GM19023 (cell line): ENCODE data around the gene ID4.

ENCODE experiments used
- ATAC-seq: cut with Tn5 transposase; IDR thresholded peaks from one replicate; pipeline ENCODE4 v1.9.1; 2021; ENCODE audit warnings: mild to moderate bottlenecking, moderate library complexity; ENCODE audit not compliant: unreplicated experiment

The ID4 gene

GRCh38 chr6:19857139-19857538 is 20.0 kb downstream of the ID4 start:
- ATAC-seq, result no peak

GRCh38 chr6:19857703-19858102 is 20.5 kb downstream of the ID4 start:
- no peak for ATAC-seq

- ATAC-seq, result no peak
These were observed 23.2 kb downstream of the ID4 start for GRCh38 chr6:19860235-19860877.

GRCh38 chr6:19864285-19864684 is 27.1 kb downstream of the ID4 start:
- ATAC-seq, result no peak

GRCh38 chr6:19865178-19865577 is 28.0 kb downstream of the ID4 start:
- no peak for ATAC-seq

GRCh38 chr6:19866173-19866984 is 29.2 kb downstream of the ID4 start:
- ATAC-seq, result no peak

- no peak for ATAC-seq
These were observed 29.9 kb downstream of the ID4 start for GRCh38 chr6:19866985-19867627.

GRCh38 chr6:19869464-19869863 is 32.3 kb downstream of the ID4 start:
- no peak for ATAC-seq

- no peak for ATAC-seq
These were observed 33.2 kb downstream of the ID4 start for GRCh38 chr6:19870322-19870721.

- no peak for ATAC-seq
These were observed 35.9 kb downstream of the ID4 start for GRCh38 chr6:19873031-19873430.

GRCh38 chr6:19876672-19877071 is 39.5 kb downstream of the ID4 start:
- ATAC-seq, result no peak

GRCh38 chr6:19879663-19880062 is 42.5 kb downstream of the ID4 start:
- no peak for ATAC-seq

- ATAC-seq, result no peak
These were observed 42.9 kb downstream of the ID4 start for GRCh38 chr6:19880066-19880465.

- no peak for ATAC-seq
These were observed 54.3 kb downstream of the ID4 start for GRCh38 chr6:19891451-19891850.
